CD14-positive monocyte (primary cell): ENCODE data around the gene TXN2. TPM values are rescaled to one million over a fixed set of nuclear protein-coding genes. Genes with fewer than 3 reads are reported as not detected.

Experiments used
- DNase-seq, 3 donors: peaks; one replicate each; pipeline ENCODE4 v3.0.0-alpha.2; 2011 to 2022
- H2AFZ ChIP-seq: 2 replicates; pipeline ENCODE4 v1.6.0; 2012; ENCODE audit warnings: mild to moderate bottlenecking, low read depth, low read length, inconsistent platforms; ENCODE audit not compliant: insufficient read depth, poor library complexity, severe bottlenecking
- H3K27ac ChIP-seq, 2 donors: 1 replicate in 1 of 2; 2 replicates in 1 of 2; pipeline ENCODE4 v1.5.1; 2012 to 2013; ENCODE audit warnings: low read length in 2 of 2, control low read depth in 1 of 2, inconsistent platforms in 1 of 2, low read depth in 1 of 2, mild to moderate bottlenecking in 1 of 2
- H3K27me3 ChIP-seq, 2 donors: one replicate each; pipeline versions ENCODE4 v1.6.0 to v1.6.1; 2011 to 2013; ENCODE audit warnings: low read length in 2 of 2; ENCODE audit not compliant: control insufficient read depth in 2 of 2, insufficient read depth in 2 of 2
- H3K36me3 ChIP-seq, 2 donors: replicated peaks in 1 of 2; 1 replicate in 1 of 2; 2 replicates in 1 of 2; pipeline versions ENCODE4 v1.5.1 to v1.6.1; 2012 to 2013; ENCODE audit warnings: low read length in 2 of 2, control low read depth in 1 of 2, inconsistent platforms in 1 of 2, mild to moderate bottlenecking in 1 of 2; ENCODE audit not compliant: insufficient read depth in 2 of 2, control insufficient read depth in 1 of 2
- H3K4me1 ChIP-seq, 2 donors: 1 replicate in 1 of 2; 2 replicates in 1 of 2; pipeline versions ENCODE4 v1.5.1 to v1.6.1; 2012 to 2013; ENCODE audit warnings: low read length in 2 of 2, control low read depth in 1 of 2, inconsistent platforms in 1 of 2, mild to moderate bottlenecking in 1 of 2, moderate library complexity in 1 of 2; ENCODE audit not compliant: insufficient read depth in 2 of 2, control insufficient read depth in 1 of 2
- H3K4me2 ChIP-seq: replicated peaks from 2 replicates; pipeline ENCODE3; 2012; ENCODE audit warnings: low read length, moderate library complexity, mild to moderate bottlenecking; ENCODE audit not compliant: poor library complexity, severe bottlenecking; ENCODE audit errors: extremely low read depth
- H3K4me3 ChIP-seq, 3 experiments: fragments of 200-600 bp in 1 of 3; sonication (generic) in 1 of 3; replicated peaks in 1 of 3; 1 replicate in 2 of 3; 2 replicates in 1 of 3; pipeline ENCODE4 v1.5.1; 2011 to 2013; ENCODE audit warnings: low read length in 3 of 3, mild to moderate bottlenecking in 3 of 3, control low read depth in 2 of 3, low read depth in 2 of 3, inconsistent platforms in 1 of 3, moderate library complexity in 1 of 3
- H3K79me2 ChIP-seq: 2 replicates; pipeline ENCODE4 v1.6.0; 2012; ENCODE audit warnings: mild to moderate bottlenecking, control low read depth, inconsistent platforms, low read length, moderate library complexity; ENCODE audit not compliant: insufficient read depth
- H3K9ac ChIP-seq: 2 replicates; pipeline ENCODE4 v1.6.0; 2017; ENCODE audit warnings: low read length, mild to moderate bottlenecking; ENCODE audit not compliant: insufficient read depth, poor library complexity, severe bottlenecking
- H3K9me3 ChIP-seq, 2 donors: replicated peaks in 1 of 2; 1 replicate in 1 of 2; 2 replicates in 1 of 2; pipeline versions ENCODE4 v1.5.1 to v1.6.1; 2012 to 2013; ENCODE audit warnings: low read length in 2 of 2, control low read depth in 1 of 2; ENCODE audit not compliant: control insufficient read depth in 1 of 2, insufficient read depth in 1 of 2
- H4K20me1 ChIP-seq: 2 replicates; pipeline ENCODE4 v1.6.0; 2012; ENCODE audit warnings: mild to moderate bottlenecking, low read length, control low read depth, moderate library complexity; ENCODE audit not compliant: insufficient read depth
- H3K27ac Mint-ChIP-seq, 7 donors: one replicate each; pipeline ENCODE4 v1.8.0; 2020; ENCODE audit warnings: mild to moderate bottlenecking in 7 of 7, mixed read lengths in 7 of 7, moderate library complexity in 6 of 7, inconsistent platforms in 2 of 7
- H3K27me3 Mint-ChIP-seq, 3 donors: one replicate each; pipeline ENCODE4 v1.8.0; 2021 to 2022; ENCODE audit warnings: low read depth in 3 of 3, mild to moderate bottlenecking in 3 of 3, mixed read lengths in 3 of 3, moderate library complexity in 3 of 3, inconsistent platforms in 1 of 3
- H3K36me3 Mint-ChIP-seq, 2 donors: one replicate each; pipeline ENCODE4 v1.8.0; 2020; ENCODE audit warnings: mixed read lengths in 2 of 2, inconsistent platforms in 1 of 2, mild to moderate bottlenecking in 1 of 2
- H3K4me1 Mint-ChIP-seq: one replicate; pipeline ENCODE4 v1.8.0; 2020; ENCODE audit warnings: mild to moderate bottlenecking, mixed read lengths
- H3K4me3 Mint-ChIP-seq, 2 donors: one replicate each; pipeline ENCODE4 v1.8.0; 2020; ENCODE audit warnings: mild to moderate bottlenecking in 2 of 2, mixed read lengths in 2 of 2, moderate library complexity in 1 of 2
- H3K9me3 Mint-ChIP-seq, 7 donors: one replicate each; pipeline ENCODE4 v1.8.0; 2020 to 2022; ENCODE audit warnings: mixed read lengths in 7 of 7, mild to moderate bottlenecking in 6 of 7, moderate library complexity in 6 of 7, inconsistent platforms in 2 of 7
- CTCF ChIP-seq: fragments of 200-600 bp; IDR thresholded peaks from one replicate; pipeline ENCODE4 v1.8.0; 2022; ENCODE audit warnings: antibody characterized with exemption, mild to moderate bottlenecking
- WGBS: methylation state at CpG from one replicate; pipeline ENCODE4 v1.1.5; 2013; ENCODE audit warnings: missing lambda C conversion rate; ENCODE audit not compliant: insufficient coverage; 5-methylcytosine and 5-hydroxymethylcytosine counted together
- intact Hi-C, 2 donors: fragments of 100-400 bp; cut with micrococcal nuclease; formaldehyde crosslinking; loops; one replicate each; pipeline versions ENCODE4 v1.15.0 to v1.15.1; 2023
- polyA plus RNA-seq, 3 donors: library from polyadenylated mRNA; depleted of rRNA in 1 of 3; unstranded in 2 of 3; stranded (reverse) in 1 of 3; fragments of 300-500 nt in 2 of 3; fragments of >200 nt in 1 of 3; fragmentation: Illumina TruSeq in 2 of 3; gene quantifications; 1 replicate in 2 of 3; 2 replicates in 1 of 3; pipeline ENCODE4 v1.2.3, GENCODE V29; 2012 to 2021

TXN2 gene
- polyA plus RNA-seq, 3 donors: 79.8 to 141 (median 140) TPM

GRCh38 chr22:36419912-36420882 is 61.2 kb downstream of the TXN2 start:
- Mint-ChIP-seq H3K27me3 (no peaks in the 10 kb centered on the region), H3K27ac (peak overlapping the region in 2 of 7 donors; percentile 20 to 87)
- H3K4me1 ChIP-seq: peaks cover 35 to 48% of the 10 kb centered on the region in 2 donors

More at GRCh38 chr22:36419912-36420882, 61.2 kb downstream of the TXN2 start:
- no peaks in the 10 kb centered on the region for H3K9me3 ChIP-seq
- no peaks in the 10 kb centered on the region for H3K27me3 ChIP-seq
- H4K20me1 ChIP-seq: no peaks in the 10 kb centered on the region
- no peak overlapping the region for H2AFZ ChIP-seq
- H3K79me2 ChIP-seq: no peaks in the 10 kb centered on the region
- peaks cover 0 to 2% of the 10 kb centered on the region in 2 donors for H3K36me3 Mint-ChIP-seq
- no peaks in the 10 kb centered on the region for H3K36me3 ChIP-seq
- no peak overlapping the region for H3K4me3 Mint-ChIP-seq
- no peak overlapping the region for H3K27ac ChIP-seq
- H3K4me1 Mint-ChIP-seq: peaks cover 51% of the 10 kb centered on the region
- no peak overlapping the region for H3K4me3 ChIP-seq
- intact Hi-C loops: no loop called here
- no peak for TF ChIP-seq CTCF
- WGBS: 96% methylated on average over 17 of the region's 21 CpGs
- DNase-seq: no peak
- no peak overlapping the region for H3K9ac ChIP-seq
- H3K9me3 Mint-ChIP-seq: peaks cover 0 to 1% (median 0%) of the 10 kb centered on the region in 7 donors
- H3K4me2 ChIP-seq: no peak overlapping the region
